Ecto neural progenitor cell (in vitro differentiated cells): Measurements from ENCODE around the gene LHPP.
"Not testable (repeated sequence)": the region's sequence is repeated elsewhere in the genome, so short reads cannot be mapped to it uniquely, and the experiment has no call there.

Experiments
- DNase-seq: peaks from one replicate; pipeline ENCODE4 v3.0.0-alpha.2; 2018; ENCODE audit warnings: low spot score

The LHPP gene

DNA sequence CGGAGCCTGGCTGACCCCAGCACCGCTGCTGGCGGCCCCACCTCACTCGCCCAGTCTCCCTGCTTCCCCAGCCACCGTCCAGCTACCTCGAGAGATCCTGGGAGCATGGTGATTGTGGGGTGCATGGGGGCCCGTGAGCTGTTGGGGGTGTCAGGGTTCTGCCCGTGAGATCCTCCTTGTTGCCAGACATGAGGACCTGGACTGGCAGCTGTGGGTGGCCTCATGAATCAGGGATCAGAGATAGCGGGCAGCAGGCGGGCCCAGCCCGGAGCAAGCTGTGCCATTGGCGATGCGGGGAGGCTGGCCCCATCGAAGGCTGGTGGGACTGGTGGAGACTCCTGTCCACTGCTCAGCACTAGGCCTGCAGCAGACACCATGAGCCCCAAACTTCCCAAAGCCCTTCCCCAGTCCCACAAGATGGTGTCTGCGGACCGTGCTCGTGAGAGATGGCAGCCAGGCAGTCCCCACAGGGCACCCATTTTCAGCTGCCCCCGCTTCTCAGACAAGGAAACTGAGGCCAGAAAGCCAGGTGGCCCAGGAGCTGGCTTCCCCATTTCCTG, 75.6 kb downstream of the LHPP start:
- no peak for DNase-seq

DNA sequence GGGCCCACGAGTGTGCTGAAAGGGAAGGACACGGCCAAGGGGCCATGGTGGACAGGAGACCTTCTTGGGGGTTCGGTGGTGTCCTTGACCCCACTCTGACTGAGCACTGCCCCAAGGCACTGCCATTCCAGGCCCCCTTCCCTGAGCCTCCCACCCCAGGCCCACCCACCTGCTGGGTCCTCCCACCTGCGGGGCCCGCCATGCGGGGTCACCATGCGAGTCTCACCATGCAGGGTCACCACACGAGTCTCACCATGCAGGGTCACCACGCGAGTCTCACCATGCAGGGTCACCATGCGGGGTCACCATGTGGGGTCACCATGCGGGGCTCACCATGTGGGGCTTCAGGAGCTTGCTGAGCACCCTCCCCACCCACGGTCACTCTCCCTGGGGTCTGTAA, 76.3 kb downstream of the LHPP start:
- no peak for DNase-seq

DNA sequence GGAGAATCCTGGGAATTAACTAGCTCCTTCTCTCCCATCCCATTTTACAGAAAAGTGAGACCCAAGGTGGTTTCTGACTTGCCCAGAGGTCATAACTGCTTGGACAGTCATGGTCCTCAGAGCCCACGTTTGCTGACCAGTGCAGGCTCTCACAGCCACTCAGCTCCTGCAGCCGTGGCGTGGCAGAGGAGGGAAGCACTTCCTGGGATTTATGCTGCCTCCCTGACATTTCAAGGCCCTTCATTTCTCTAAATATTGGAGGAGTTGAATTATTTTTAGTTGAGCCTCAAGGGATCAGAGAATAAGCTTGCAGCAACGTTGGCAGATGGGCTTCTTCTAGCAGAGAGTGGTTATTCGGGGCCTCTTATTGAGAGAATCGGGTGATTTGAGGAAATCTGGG, 77.1 kb downstream of the LHPP start:
- DNase-seq = no peak

GRCh38 chr10:124539935-124540641, 78.5 kb downstream of the LHPP start:
- peak; percentile 82 for DNase-seq

DNA sequence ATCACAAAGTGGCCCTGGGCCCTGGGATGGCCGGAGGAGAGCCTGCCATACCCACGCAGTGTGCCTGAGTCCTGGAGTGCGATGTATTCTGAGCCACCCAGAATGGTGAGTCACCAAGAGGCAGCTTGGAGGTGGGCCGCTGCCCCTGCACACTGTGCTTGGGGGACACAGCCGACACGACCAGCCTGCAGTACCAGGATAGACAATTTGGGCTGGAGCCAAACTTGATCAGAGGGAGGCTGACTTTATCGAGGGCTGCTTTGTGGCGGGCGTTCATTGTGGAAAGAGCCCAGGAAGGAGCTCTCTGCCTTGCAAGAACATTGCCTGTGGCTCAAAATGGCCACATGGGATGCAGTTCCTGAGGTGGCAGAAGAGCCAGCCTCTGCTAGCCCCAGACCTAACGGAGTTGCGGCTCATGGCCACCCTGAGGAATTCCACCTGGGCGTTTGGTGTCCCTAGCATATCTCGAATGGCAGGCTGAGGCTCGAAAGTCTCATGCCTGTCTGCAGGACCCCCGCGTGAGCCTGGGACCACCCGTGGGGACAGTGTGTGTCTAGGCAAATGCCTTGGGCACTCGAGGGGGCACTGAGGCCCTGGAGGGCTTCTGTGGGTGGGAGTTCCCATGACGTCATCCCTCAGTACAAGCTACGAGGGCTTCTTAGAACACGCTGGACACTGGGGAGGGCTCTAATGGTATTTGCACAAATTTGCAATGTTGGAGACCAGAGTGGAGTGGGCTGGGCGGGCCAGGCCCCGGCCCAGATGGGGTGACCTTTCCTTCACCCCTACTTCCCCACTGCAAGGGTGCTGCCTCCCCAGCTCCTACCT, 79.7 kb downstream of the LHPP start:
- no peak for DNase-seq

DNA sequence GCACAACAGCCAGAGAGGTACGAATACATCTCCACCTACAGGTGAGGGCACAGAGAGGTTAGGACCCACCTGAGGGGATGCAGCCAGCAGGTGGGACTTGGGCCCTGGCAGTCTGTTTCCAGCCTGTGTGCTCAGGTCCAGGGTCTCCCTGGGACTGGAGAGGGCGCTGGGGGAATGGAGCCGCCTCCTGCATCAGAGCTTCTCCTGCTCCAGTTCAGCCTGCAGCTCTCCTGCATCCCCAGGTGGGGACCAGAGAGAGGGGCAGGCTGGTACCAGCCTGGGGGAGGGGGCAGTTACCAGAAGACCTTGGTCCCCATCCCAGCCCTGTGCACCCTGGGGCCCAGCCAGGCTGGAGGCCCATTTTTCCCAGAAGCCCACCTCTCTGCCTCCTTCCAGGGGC, 80.7 kb downstream of the LHPP start:
- DNase-seq = no peak

DNA sequence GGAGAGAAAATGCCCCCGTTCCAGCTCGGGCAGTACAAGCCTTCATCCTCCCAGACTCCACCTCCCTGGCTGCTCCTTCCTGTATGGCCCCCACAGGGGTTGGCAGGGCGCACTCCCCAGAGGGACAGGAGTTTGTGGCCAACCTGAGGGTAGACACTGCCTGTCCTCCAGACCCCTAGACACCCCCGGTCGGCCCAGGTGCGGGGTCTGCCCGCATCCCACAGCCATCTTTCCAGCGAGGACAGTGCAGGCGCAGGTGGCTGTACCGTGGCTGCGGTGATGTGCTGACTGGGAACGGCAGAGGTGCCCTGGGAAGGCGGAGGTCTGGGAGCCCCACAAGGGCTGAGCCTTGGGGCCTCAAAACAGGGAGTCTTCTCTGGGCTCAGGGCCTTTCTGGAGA, 81.5 kb downstream of the LHPP start:
- no peak for DNase-seq

GRCh38 chr10:124543971-124544370, 82.3 kb downstream of the LHPP start:
- no peak for DNase-seq

DNA sequence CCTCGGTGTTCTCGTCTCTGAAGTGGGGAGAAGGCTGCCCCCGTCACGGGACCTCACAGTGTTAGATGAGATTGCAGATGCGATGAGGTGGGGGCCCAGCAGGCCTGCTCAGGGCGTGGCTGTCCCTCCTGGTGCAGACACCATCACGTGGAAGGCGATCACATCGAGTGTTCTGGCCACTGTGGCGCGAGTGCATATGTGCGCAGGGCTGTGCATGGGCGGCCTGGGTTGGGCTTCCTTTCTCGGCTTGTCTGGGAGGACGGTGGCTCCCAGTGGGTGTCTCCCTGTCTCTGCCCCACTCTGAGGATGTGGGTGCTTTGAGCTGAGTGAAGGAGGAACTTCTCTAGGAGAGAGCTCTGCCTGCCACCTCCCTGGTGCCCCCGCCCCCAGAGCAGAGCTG, 83.1 kb downstream of the LHPP start:
- no peak for DNase-seq

- no peak for DNase-seq
These were observed 83.9 kb downstream of the LHPP start for GRCh38 chr10:124545351-124546054.

GRCh38 chr10:124546055-124546369, 84.4 kb downstream of the LHPP start:
- no peak for DNase-seq

DNA sequence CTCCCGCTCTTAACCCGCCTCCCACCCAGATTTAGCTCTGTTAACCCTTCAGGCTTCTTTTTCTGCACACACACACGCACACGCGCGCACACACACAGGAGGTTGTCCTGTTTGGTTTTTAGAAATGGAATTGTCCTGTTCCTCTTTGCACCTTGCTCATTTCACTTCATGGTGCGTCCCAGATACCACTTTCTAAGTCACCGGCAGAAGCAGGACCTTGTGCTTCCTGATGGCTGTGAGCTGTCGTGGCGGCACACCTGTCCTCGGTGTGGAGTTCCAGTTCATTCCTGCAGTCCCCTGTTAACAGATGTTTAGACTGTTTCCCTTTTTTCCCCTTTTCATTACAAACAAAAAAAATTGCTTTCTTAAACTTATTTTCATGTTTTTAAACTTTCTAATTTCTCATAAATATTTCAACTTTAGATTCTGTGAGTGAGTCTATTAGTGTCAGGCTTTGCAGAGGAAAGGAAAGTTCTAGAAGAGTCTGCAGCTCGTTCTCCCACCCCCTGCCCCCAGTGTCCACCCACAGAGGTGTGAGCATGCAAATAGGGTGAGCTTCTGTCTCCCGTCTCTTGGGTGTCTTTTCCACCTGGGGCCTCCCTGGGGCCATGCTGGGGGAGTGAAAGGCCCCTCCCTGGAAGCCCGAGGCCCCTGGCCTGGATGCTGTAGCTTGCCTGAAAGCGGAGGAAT, 85.5 kb downstream of the LHPP start:
- no peak for DNase-seq

GRCh38 chr10:124547647-124548168, 86.1 kb downstream of the LHPP start:
- no peak for DNase-seq

DNA sequence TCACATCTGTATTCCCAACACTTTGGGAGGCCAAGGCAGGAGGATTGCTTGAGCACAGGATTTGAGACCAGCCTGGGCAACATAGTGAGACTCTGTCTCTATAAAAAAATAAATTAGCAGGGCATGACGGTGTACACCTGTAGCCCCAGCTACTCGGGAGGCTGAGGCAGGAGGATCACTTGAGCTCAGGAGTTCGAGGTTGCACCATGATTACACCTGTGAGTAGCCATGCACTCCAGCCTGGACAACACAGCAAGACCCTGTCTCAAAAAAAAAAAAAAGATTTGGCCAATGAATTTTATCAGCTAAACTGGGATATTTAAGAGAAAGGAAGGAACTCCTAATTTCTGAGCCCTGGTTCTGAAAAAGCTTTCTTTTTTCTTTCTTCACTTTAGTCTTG, 87.5 kb downstream of the LHPP start:
- DNase-seq = not testable (repeated sequence)

DNA sequence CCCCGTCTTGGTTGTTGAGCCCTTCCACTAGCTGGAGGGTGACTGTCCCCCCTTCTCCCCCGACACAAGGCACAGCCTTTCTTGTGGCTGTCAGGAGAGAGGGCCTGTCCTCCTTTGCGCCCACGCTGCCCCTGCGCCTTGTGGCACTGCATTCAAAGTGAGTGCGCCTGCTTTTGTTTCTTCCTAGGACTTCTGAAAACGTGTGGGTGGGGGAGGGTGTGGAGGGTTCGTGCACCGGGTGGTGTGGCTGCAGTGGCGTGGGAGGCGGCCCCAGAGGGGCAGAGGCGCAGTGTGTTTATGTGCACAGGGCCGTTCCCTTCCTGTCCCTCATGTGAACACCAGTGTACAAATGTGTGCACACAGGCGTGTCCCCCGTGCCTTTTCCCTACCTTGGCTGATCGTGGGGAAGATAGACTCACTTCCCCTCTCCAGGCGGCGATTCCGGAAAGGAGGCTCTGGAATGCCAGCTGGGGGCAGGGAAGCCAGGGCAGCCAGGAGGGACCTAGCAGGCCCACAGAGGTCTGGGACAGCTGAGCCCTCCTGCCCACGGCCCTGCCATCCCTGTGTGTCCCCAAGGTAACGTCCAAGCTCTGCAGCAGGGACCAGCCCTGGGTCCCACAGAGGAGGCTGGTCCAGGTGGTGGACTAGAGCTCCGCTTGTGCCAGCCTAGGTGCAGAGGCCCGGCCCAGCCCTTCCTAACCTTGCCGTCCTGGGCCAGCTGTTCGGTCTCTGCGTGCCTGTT, 88.8 kb downstream of the LHPP start:
- DNase-seq = no peak

DNA sequence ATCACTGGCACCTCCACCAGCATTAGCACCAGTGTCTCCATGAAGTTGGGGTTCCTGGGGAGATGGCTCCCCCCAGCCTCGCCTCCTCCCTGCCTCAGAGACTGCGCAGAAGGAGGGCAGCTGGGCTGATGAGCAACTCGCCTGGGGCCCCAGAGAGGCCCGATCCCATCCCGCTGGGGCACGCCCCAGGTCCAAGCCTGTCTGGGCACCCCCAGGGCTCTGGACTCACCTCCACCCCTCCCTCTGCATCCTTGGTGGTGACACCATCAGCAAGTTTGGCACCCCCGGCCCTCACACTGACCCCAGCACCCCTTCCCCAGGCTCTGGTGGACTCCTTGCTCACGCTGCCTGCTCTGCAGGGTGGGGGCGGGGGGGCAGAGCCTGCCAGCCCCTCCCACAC, 89.5 kb downstream of the LHPP start:
- DNase-seq = no peak

- no peak for DNase-seq
These were observed 90.1 kb downstream of the LHPP start for GRCh38 chr10:124551755-124552154.

DNA sequence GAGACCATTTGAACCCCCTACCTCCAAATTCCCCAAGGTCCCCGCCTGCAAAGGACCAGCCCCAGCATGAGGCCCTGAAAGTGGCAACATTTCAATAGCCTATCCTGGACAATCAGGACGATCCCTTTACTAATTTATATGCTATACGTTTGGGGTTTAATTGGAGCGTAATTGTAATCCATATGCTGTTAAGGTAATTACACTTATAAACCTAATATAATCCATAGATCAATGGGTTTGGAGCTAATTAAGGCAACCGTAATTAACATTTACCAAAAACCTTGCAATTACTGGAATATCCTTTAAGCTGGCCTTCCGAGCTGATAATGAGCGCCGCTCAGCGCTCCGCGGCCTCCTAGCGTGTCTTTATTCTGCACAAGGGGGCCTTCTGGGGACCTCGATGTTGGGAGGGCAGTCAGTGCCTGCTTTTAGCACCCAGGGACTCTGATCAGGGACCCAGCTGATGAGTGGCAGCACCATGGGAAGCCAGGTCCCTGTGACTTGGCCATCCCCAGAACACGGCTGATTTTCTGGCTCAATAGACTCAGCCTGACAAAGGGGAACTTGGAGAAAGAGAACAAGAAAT, 91.2 kb downstream of the LHPP start:
- DNase-seq = no peak

DNA sequence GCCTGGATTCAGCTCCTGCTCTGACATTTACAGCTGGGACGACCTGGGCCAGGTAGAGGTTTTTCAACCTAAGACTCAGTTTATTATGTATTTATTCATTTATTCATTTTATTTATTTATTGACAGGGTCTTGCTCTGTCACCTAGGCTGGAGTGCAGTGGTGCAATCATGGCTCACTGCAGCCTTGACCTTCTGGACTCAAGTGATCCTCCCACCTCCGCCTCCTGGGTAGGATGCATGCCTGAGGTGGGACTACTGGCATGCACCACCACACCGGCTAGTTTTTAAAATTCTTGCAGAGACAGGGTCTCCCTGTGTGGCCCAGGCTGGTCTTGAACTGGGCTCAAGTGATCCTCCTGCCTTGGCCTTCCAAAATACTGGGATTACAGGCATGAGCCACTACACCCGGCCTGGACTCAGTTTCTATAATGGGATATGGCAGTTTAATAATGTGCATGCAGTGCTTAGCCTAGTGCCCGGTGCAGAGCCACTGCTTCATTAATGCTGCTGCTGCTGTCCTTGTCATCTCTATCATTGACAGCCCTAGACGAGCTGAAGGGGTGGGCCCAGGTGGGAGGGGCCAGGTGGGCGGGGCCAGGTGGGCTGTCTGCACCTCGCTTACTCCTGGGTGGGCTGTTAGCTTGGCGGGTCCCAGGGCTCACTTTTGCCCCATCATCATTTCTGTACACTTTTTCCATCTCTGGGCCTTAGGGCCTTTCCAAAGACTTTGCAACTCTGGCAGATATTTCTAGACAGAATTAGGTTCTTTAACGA, 92.6 kb downstream of the LHPP start:
- DNase-seq = no peak

GRCh38 chr10:124557167-124557566, 95.5 kb downstream of the LHPP start:
- no peak for DNase-seq
